Esophagus muscularis mucosa (tissue), 4 donors: ENCODE measurements around the gene WDR20. TPM values are rescaled to one million over a fixed set of nuclear protein-coding genes. Genes with fewer than 3 reads are reported as not detected.

Source experiments
- DNase-seq: peaks from one replicate; pipeline ENCODE4 v3.0.0-alpha.2; 2017; ENCODE audit errors: extremely low spot score
- H3K27ac ChIP-seq, 4 donors: fragments of 200-600 bp; sonication (generic); replicated peaks in 1 of 4; 1 replicate in 3 of 4; 2 replicates in 1 of 4; pipeline ENCODE4 v1.5.1; 2016 to 2019; ENCODE audit warnings: mild to moderate bottlenecking in 1 of 4
- H3K27me3 ChIP-seq, 4 donors: fragments of 200-600 bp; sonication (generic); one replicate each; pipeline versions ENCODE4 v1.5.1 to v1.6.0; 2016 to 2019
- H3K36me3 ChIP-seq, 4 donors: fragments of 200-600 bp; sonication (generic); one replicate each; pipeline ENCODE4 v1.5.1; 2016 to 2019
- H3K4me1 ChIP-seq, 4 donors: fragments of 200-600 bp; sonication (generic); one replicate each; pipeline ENCODE4 v1.5.1; 2016 to 2019
- H3K4me3 ChIP-seq, 4 donors: fragments of 200-600 bp; sonication (generic); 1 replicate in 2 of 4; 2 replicates in 2 of 4; pipeline ENCODE4 v1.5.1; 2016 to 2019; ENCODE audit warnings: mild to moderate bottlenecking in 4 of 4, moderate library complexity in 1 of 4
- H3K9me3 ChIP-seq, 4 donors: fragments of 200-600 bp; sonication (generic); 1 replicate in 3 of 4; 2 replicates in 1 of 4; pipeline ENCODE4 v1.5.1; 2016 to 2019
- CTCF ChIP-seq, 3 experiments: fragments of 200-600 bp in 2 of 3; fragments of 450-650 bp in 1 of 3; sonication (generic) in 2 of 3; IDR thresholded peaks; one replicate each; pipeline ENCODE4 v1.5.1; 2017 to 2019; ENCODE audit warnings: antibody characterized with exemption in 3 of 3, mild to moderate bottlenecking in 2 of 3, moderate library complexity in 1 of 3
- EP300 ChIP-seq: sonication (generic); formaldehyde crosslinking; IDR thresholded peaks from one replicate; pipeline ENCODE4 v1.6.1; 2017; ENCODE audit warnings: antibody characterized with exemption
- POLR2A ChIP-seq: fragments of 450-650 bp; IDR thresholded peaks from one replicate; pipeline ENCODE4 v1.6.1; 2017; ENCODE audit warnings: antibody characterized with exemption, moderate library complexity, mild to moderate bottlenecking, low read depth
- POLR2AphosphoS5 ChIP-seq, 2 donors: sonication (generic); formaldehyde crosslinking; IDR thresholded peaks; one replicate each; pipeline ENCODE4 v1.6.1; 2017; ENCODE audit warnings: antibody characterized with exemption in 2 of 2
- WGBS: methylation state at CpG from one replicate; pipeline ENCODE4 v1.1.5; 2018; 5-methylcytosine and 5-hydroxymethylcytosine counted together
- intact Hi-C: fragments of 100-400 bp; cut with DNase I; formaldehyde crosslinking; loops from one replicate; pipeline ENCODE4 v1.15.1; 2023
- total RNA-seq, 4 donors: library from RNA; depleted of rRNA; stranded (reverse); fragments of >200 nt; gene quantifications; one replicate each; pipeline versions ENCODE4 v1.1.0 to v1.2.1, GENCODE V29; 2016

Gene WDR20
- total RNA-seq, 4 donors from 2014 or later: 16.6 to 26.6 (median 22.3) TPM

GRCh38 chr14:102201776-102202175 is 62.1 kb downstream of the WDR20 start:
- intact Hi-C loops: no loop called here
- 75% methylated on average over 4 of the region's 4 CpGs for WGBS
- no peak for TF ChIP-seq EP300
- TF ChIP-seq POLR2A: no peak
- no peak for TF ChIP-seq POLR2AphosphoS5 (IDR thresholded peaks at IDR 0.05)
- no peak for TF ChIP-seq CTCF (IDR thresholded peaks at IDR 0.05)
- Histone ChIP-seq H3K36me3 (peaks cover 0 to 73% (median 42%) of the 10 kb centered on the region in 4 donors), H3K27me3 (no peaks in the 10 kb centered on the region), H3K4me3 (no peak overlapping the region), H3K9me3 (no peaks in the 10 kb centered on the region), H3K4me1 (peaks cover 6 to 11% (median 10%) of the 10 kb centered on the region in 4 donors), H3K27ac (no peak overlapping the region)
- DNase-seq: no peak

- H3K27me3 ChIP-seq: no peaks in the 10 kb centered on the region
- no peaks in the 10 kb centered on the region for H3K9me3 ChIP-seq
- peaks cover 0 to under 1% (median 0%) of the 10 kb centered on the region in 4 donors for H3K4me1 ChIP-seq
- WGBS: 84% methylated on average over 3 of the region's 3 CpGs
- no peak for DNase-seq
- H3K36me3 ChIP-seq: peaks cover 0 to 78% (median 40%) of the 10 kb centered on the region in 4 donors
- no peak overlapping the region for H3K4me3 ChIP-seq
- no peak for TF ChIP-seq CTCF (IDR thresholded peaks at IDR 0.05)
- TF ChIP-seq POLR2A: no peak
- no peak for TF ChIP-seq POLR2AphosphoS5 (IDR thresholded peaks at IDR 0.05)
- no peak for TF ChIP-seq EP300
- no peak overlapping the region for H3K27ac ChIP-seq
- intact Hi-C loops: no loop called here
Measured at GRCh38 chr14:102202944-102203343, 63.2 kb downstream of the WDR20 start.

- WGBS: 83% methylated on average over 6 of the region's 6 CpGs
- peaks cover 1 to 78% (median 42%) of the 10 kb centered on the region in 4 donors for H3K36me3 ChIP-seq
- H3K9me3 ChIP-seq: no peaks in the 10 kb centered on the region
- no peaks in the 10 kb centered on the region for H3K4me1 ChIP-seq
- intact Hi-C loops: no loop called here
- no peaks in the 10 kb centered on the region for H3K27me3 ChIP-seq
- no peak for TF ChIP-seq EP300
- no peak for TF ChIP-seq CTCF (IDR thresholded peaks at IDR 0.05)
- TF ChIP-seq POLR2AphosphoS5 (IDR thresholded peaks at IDR 0.05): no peak
- no peak for TF ChIP-seq POLR2A
- DNase-seq: no peak
- H3K4me3 ChIP-seq: no peak overlapping the region
- H3K27ac ChIP-seq: no peak overlapping the region
Measured at GRCh38 chr14:102203382-102203781, 63.7 kb downstream of the WDR20 start.

GRCh38 chr14:102205560-102205959 is 65.9 kb downstream of the WDR20 start:
- Histone ChIP-seq H3K36me3 (peaks cover 9 to 79% (median 43%) of the 10 kb centered on the region in 4 donors), H3K4me1 (no peaks in the 10 kb centered on the region), H3K4me3 (no peak overlapping the region), H3K9me3 (no peaks in the 10 kb centered on the region), H3K27me3 (no peaks in the 10 kb centered on the region), H3K27ac (no peak overlapping the region)
- intact Hi-C loops: no loop called here
- 83% methylated on average over 5 of the region's 5 CpGs for WGBS
- TF ChIP-seq POLR2AphosphoS5 (IDR thresholded peaks at IDR 0.05) (no peak), POLR2A (no peak), EP300 (no peak), CTCF (IDR thresholded peaks at IDR 0.05) (no peak)
- DNase-seq: no peak

GRCh38 chr14:102206918-102207317 is 67.2 kb downstream of the WDR20 start:
- Histone ChIP-seq H3K27ac (no peak overlapping the region), H3K4me1 (no peaks in the 10 kb centered on the region), H3K27me3 (no peaks in the 10 kb centered on the region), H3K4me3 (no peak overlapping the region), H3K9me3 (no peaks in the 10 kb centered on the region), H3K36me3 (peaks cover 13 to 81% (median 51%) of the 10 kb centered on the region in 4 donors)
- 89% methylated on average over 8 of the region's 8 CpGs for WGBS
- no peak for TF ChIP-seq POLR2AphosphoS5 (IDR thresholded peaks at IDR 0.05)
- no peak for TF ChIP-seq CTCF (IDR thresholded peaks at IDR 0.05)
- no peak for TF ChIP-seq EP300
- TF ChIP-seq POLR2A: no peak
- intact Hi-C loops: no loop called here
- no peak for DNase-seq
